WTC11 (cell line): ENCODE data around the gene RNF38. TPM values are rescaled to one million over a fixed set of nuclear protein-coding genes. Genes with fewer than 3 reads are reported as not detected.

Experiments used
- ATAC-seq: fragments of 200-7000 bp; cut with Tn5 transposase; 2 replicates; pipeline ENCODE4 v1.10.0; 2021; ENCODE audit warnings: mild to moderate bottlenecking, moderate library complexity
- CTCF ChIA-PET: fragments of 300-600 bp; sonication (Branson Sonifier 250); formaldehyde crosslinking; loops from one replicate; lab custom pipeline; 2021; ENCODE audit warnings: antibody characterized with exemption; lab: Charles Lee
- POLR2A ChIA-PET: fragments of 350-600 bp; sonication (Branson Sonifier 250); formaldehyde crosslinking; loops from one replicate; lab custom pipeline; 2021; ENCODE audit warnings: antibody characterized with exemption; lab: Charles Lee
- DNase-seq: peaks from one replicate; pipeline ENCODE4 v3.0.0; 2021; ENCODE audit warnings: low spot score
- H3K27ac Mint-ChIP-seq: 2 replicates; pipeline ENCODE4 v1.8.0; 2021; ENCODE audit warnings: mixed read lengths
- H3K27me3 Mint-ChIP-seq: 2 replicates; pipeline ENCODE4 v1.8.0; 2021; ENCODE audit warnings: low read depth, mild to moderate bottlenecking, moderate library complexity, mixed read lengths
- H3K36me3 Mint-ChIP-seq: 2 replicates; pipeline ENCODE4 v1.8.0; 2021; ENCODE audit warnings: mixed read lengths
- H3K4me1 Mint-ChIP-seq: 2 replicates; pipeline ENCODE4 v1.8.0; 2022; ENCODE audit warnings: mixed read lengths
- H3K4me3 Mint-ChIP-seq: 2 replicates; pipeline ENCODE4 v1.8.0; 2021; ENCODE audit warnings: mild to moderate bottlenecking, moderate library complexity, mixed read lengths
- H3K9me3 Mint-ChIP-seq: 2 replicates; pipeline ENCODE4 v1.8.0; 2021; ENCODE audit warnings: mixed read lengths
- ATF3 ChIP-seq: sonication (generic); formaldehyde crosslinking; conservative IDR thresholded peaks from 2 replicates; pipeline ENCODE4 v1.8.1; 2022; ENCODE audit warnings: mild to moderate bottlenecking, missing genetic modification reagents
- ATF6 ChIP-seq: sonication (generic); formaldehyde crosslinking; IDR thresholded peaks from 2 replicates; pipeline ENCODE4 v1.8.1; 2023; ENCODE audit warnings: mild to moderate bottlenecking, missing genetic modification reagents
- ESRRA ChIP-seq: sonication (generic); formaldehyde crosslinking; IDR thresholded peaks from 2 replicates; pipeline ENCODE4 v1.8.1; 2022; ENCODE audit warnings: mild to moderate bottlenecking, missing genetic modification reagents, borderline replicate concordance
- ETV6 ChIP-seq: sonication (generic); formaldehyde crosslinking; IDR thresholded peaks from 2 replicates; pipeline ENCODE4 v1.8.1; 2022; ENCODE audit warnings: mild to moderate bottlenecking, missing genetic modification reagents
- FOXJ3 ChIP-seq: sonication (generic); formaldehyde crosslinking; IDR thresholded peaks from 2 replicates; pipeline ENCODE4 v1.9.0; 2021; ENCODE audit warnings: missing genetic modification reagents, mild to moderate bottlenecking, borderline replicate concordance
- FOXP4 ChIP-seq: sonication (generic); formaldehyde crosslinking; IDR thresholded peaks from 2 replicates; pipeline ENCODE4 v1.8.0; 2022; ENCODE audit warnings: mild to moderate bottlenecking, missing genetic modification reagents
- GRHL2 ChIP-seq: fragments of 250-450 bp; sonication (Bioruptor Pico); IDR thresholded peaks from 2 replicates; pipeline ENCODE4 v1.8.0; 2022; ENCODE audit warnings: mild to moderate bottlenecking, moderate library complexity; ENCODE audit not compliant: insufficient replicate concordance, severe bottlenecking
- GTF2I ChIP-seq: fragments of 250-450 bp; sonication (Bioruptor Pico); conservative IDR thresholded peaks from 2 replicates; pipeline ENCODE4 v1.4.0; 2021; ENCODE audit warnings: mild to moderate bottlenecking
- IRF2 ChIP-seq: sonication (generic); formaldehyde crosslinking; IDR thresholded peaks from 2 replicates; pipeline ENCODE4 v1.8.0; 2022; ENCODE audit warnings: low read depth, missing genetic modification reagents, borderline replicate concordance
- MLX ChIP-seq: sonication (generic); formaldehyde crosslinking; IDR thresholded peaks from 2 replicates; pipeline ENCODE4 v1.8.1; 2023; ENCODE audit warnings: mild to moderate bottlenecking, missing genetic modification reagents, moderate library complexity
- NR3C1 ChIP-seq: sonication (generic); formaldehyde crosslinking; conservative IDR thresholded peaks from 2 replicates; pipeline ENCODE4 v1.8.1; 2023; ENCODE audit warnings: low read depth, mild to moderate bottlenecking, missing genetic modification reagents
- OVOL2 ChIP-seq: fragments of 250-450 bp; sonication (Bioruptor Pico); IDR thresholded peaks from 2 replicates; pipeline ENCODE4 v1.9.0; 2021; ENCODE audit warnings: mild to moderate bottlenecking, borderline replicate concordance
- PRRX2 ChIP-seq: fragments of 250-450 bp; sonication (Bioruptor Pico); IDR thresholded peaks from 2 replicates; pipeline ENCODE4 v1.8.0; 2021; ENCODE audit warnings: mild to moderate bottlenecking
- TEAD1 ChIP-seq: sonication (generic); formaldehyde crosslinking; IDR thresholded peaks from 2 replicates; pipeline ENCODE4 v1.8.0; 2022; ENCODE audit warnings: mild to moderate bottlenecking, missing genetic modification reagents
- TP53 ChIP-seq: sonication (generic); formaldehyde crosslinking; IDR thresholded peaks from 2 replicates; pipeline ENCODE4 v1.8.1; 2023; ENCODE audit warnings: mild to moderate bottlenecking, missing genetic modification reagents
- ZNF263 ChIP-seq: sonication (generic); formaldehyde crosslinking; IDR thresholded peaks from 2 replicates; pipeline ENCODE4 v1.8.1; 2022; ENCODE audit warnings: low read depth, mild to moderate bottlenecking, moderate library complexity, missing genetic modification reagents
- ZNF281 ChIP-seq: sonication (generic); formaldehyde crosslinking; IDR thresholded peaks from 2 replicates; pipeline ENCODE4 v1.8.0; 2023; ENCODE audit warnings: mild to moderate bottlenecking, missing genetic modification reagents
- ZNF416 ChIP-seq: fragments of 250-450 bp; sonication (Bioruptor Pico); IDR thresholded peaks from 2 replicates; pipeline ENCODE4 v1.9.0; 2021; ENCODE audit warnings: mild to moderate bottlenecking, inconsistent platforms
- total RNA-seq: library from RNA; stranded (reverse); gene quantifications from 3 replicates; pipeline ENCODE4 v1.2.3, GENCODE V29; 2021

The RNF38 gene
- total RNA-seq, 1 experiment from 2014 or later = 56.4 TPM

GRCh38 chr9:36290996-36291395 is 109.1 kb downstream of the RNF38 start:
- no peak for ATAC-seq
- H3K27me3 Mint-ChIP-seq = no peaks in the 10 kb centered on the region
- no peak overlapping the region for H3K4me3 Mint-ChIP-seq
- POLR2A ChIA-PET = no interaction called here
- no peak overlapping the region for H3K27ac Mint-ChIP-seq
- H3K4me1 Mint-ChIP-seq = peaks cover 10% of the 10 kb centered on the region
- CTCF ChIA-PET = no interaction called here
- DNase-seq = no peak
- no peak for TF ChIP-seq GRHL2 (CRISPR knock-in tag)
- TF ChIP-seq ATF3 (CRISPR knock-in tag) = no peak
- no peak for TF ChIP-seq MLX (CRISPR knock-in tag)
- no peak for TF ChIP-seq FOXJ3
- TF ChIP-seq ATF6 (CRISPR knock-in tag) = no peak
- TF ChIP-seq ZNF263 = no peak
- TF ChIP-seq FOXP4 (CRISPR knock-in tag) = no peak
- TF ChIP-seq TP53 (CRISPR knock-in tag) = no peak
- TF ChIP-seq ZNF416 (CRISPR knock-in tag) = no peak
- TF ChIP-seq IRF2 (CRISPR knock-in tag) = no peak
- TF ChIP-seq ETV6 (CRISPR knock-in tag) = no peak
- TF ChIP-seq OVOL2 (CRISPR knock-in tag) = no peak
- TF ChIP-seq TEAD1 (CRISPR knock-in tag) = no peak
- no peak for TF ChIP-seq GTF2I (CRISPR knock-in tag)
- TF ChIP-seq PRRX2 (CRISPR knock-in tag) = no peak
- TF ChIP-seq ESRRA (CRISPR knock-in tag) = no peak
- no peak for TF ChIP-seq ZNF281 (CRISPR knock-in tag)
- H3K36me3 Mint-ChIP-seq = no peaks in the 10 kb centered on the region
- no peaks in the 10 kb centered on the region for H3K9me3 Mint-ChIP-seq

- no peak overlapping the region for H3K27ac Mint-ChIP-seq
- peaks cover 10% of the 10 kb centered on the region for H3K4me1 Mint-ChIP-seq
- no peak for TF ChIP-seq NR3C1 (CRISPR knock-in tag)
- POLR2A ChIA-PET = no interaction called here
- DNase-seq = no peak
- H3K27me3 Mint-ChIP-seq = no peaks in the 10 kb centered on the region
- H3K36me3 Mint-ChIP-seq = no peaks in the 10 kb centered on the region
- ATAC-seq = no peak
- no peaks in the 10 kb centered on the region for H3K9me3 Mint-ChIP-seq
- CTCF ChIA-PET = no interaction called here
- H3K4me3 Mint-ChIP-seq = no peak overlapping the region
These were observed 110.1 kb downstream of the RNF38 start for GRCh38 chr9:36289836-36290435.
